Stimulated activated CD8-positive, alpha-beta memory T cell treated with anti-CD3 and anti-CD28 coated beads, Interleukin-15, amount 100 ng/mL, for 4 hours (primary cell): ENCODE measurements around the gene MYPOP.
"Not testable (repeated sequence)": the region's sequence is repeated elsewhere in the genome, so short reads cannot be mapped to it uniquely, and the experiment has no call there.

Experiments used
- DNase-seq, 2 donors: peaks; one replicate each; pipeline ENCODE4 v3.0.0-alpha.2; 2020; ENCODE audit warnings: low read depth in 2 of 2

Gene MYPOP

GRCh38 chr19:45906221-45906620, 3.8 kb upstream of the MYPOP start:
- DNase-seq: no peak

- no peak for DNase-seq
Observed at GRCh38 chr19:45905011-45905410, 2.6 kb upstream of the MYPOP start.

GRCh38 chr19:45902651-45903625, 525 bp upstream of the MYPOP start:
- DNase-seq: peak; percentile 97 to 99

- DNase-seq: no peak
Observed at GRCh38 chr19:45901432-45901911, 941 bp downstream of the MYPOP start.

- no peak for DNase-seq
Observed at GRCh38 chr19:45900738-45901431, 1.5 kb downstream of the MYPOP start.

GRCh38 chr19:45899919-45900589, 2.4 kb downstream of the MYPOP start:
- no peak for DNase-seq

- DNase-seq: no peak
Observed at GRCh38 chr19:45899253-45899652, 3.2 kb downstream of the MYPOP start.

GRCh38 chr19:45897261-45897812, 5.1 kb downstream of the MYPOP start:
- DNase-seq: no peak

- not testable (repeated sequence) for DNase-seq
Observed at GRCh38 chr19:45895983-45896599, 6.3 kb downstream of the MYPOP start.

- no peak for DNase-seq
Observed at GRCh38 chr19:45895519-45895972, 6.9 kb downstream of the MYPOP start.

GRCh38 chr19:45890877-45891276, 11.5 kb downstream of the MYPOP start:
- DNase-seq: no peak

- no peak for DNase-seq
Observed at GRCh38 chr19:45889210-45889885, 13.1 kb downstream of the MYPOP start.

GRCh38 chr19:45887200-45887710, 15.2 kb downstream of the MYPOP start:
- DNase-seq: no peak

- peak; percentile 77 to 82 for DNase-seq
Observed at GRCh38 chr19:45886427-45887199, 15.8 kb downstream of the MYPOP start.

GRCh38 chr19:45885556-45886426, 16.6 kb downstream of the MYPOP start, which contains the start of gene IRF2BP1:
TSS of gene IRF2BP1 (minus strand) at chr19:45886141. CDS start at chr19:45885774, 367 bp downstream.
- peak; percentile 77 to 79 for DNase-seq

GRCh38 chr19:45884682-45885555, 17.5 kb downstream of the MYPOP start:
- no peak for DNase-seq

GRCh38 chr19:45883881-45884681, 18.3 kb downstream of the MYPOP start:
- DNase-seq: no peak
